Measurements from ENCODE around the gene EFNB2. TPM values are rescaled to one million over a fixed set of nuclear protein-coding genes. Genes with fewer than 3 reads are reported as not detected.

Gene EFNB2, protein sequence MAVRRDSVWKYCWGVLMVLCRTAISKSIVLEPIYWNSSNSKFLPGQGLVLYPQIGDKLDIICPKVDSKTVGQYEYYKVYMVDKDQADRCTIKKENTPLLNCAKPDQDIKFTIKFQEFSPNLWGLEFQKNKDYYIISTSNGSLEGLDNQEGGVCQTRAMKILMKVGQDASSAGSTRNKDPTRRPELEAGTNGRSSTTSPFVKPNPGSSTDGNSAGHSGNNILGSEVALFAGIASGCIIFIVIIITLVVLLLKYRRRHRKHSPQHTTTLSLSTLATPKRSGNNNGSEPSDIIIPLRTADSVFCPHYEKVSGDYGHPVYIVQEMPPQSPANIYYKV
- polyA plus RNA-seq (2013, experiment 1 of 2) = 12.2 TPM
- polyA plus RNA-seq (2013, experiment 2 of 2) = 12.9 TPM

DNA sequence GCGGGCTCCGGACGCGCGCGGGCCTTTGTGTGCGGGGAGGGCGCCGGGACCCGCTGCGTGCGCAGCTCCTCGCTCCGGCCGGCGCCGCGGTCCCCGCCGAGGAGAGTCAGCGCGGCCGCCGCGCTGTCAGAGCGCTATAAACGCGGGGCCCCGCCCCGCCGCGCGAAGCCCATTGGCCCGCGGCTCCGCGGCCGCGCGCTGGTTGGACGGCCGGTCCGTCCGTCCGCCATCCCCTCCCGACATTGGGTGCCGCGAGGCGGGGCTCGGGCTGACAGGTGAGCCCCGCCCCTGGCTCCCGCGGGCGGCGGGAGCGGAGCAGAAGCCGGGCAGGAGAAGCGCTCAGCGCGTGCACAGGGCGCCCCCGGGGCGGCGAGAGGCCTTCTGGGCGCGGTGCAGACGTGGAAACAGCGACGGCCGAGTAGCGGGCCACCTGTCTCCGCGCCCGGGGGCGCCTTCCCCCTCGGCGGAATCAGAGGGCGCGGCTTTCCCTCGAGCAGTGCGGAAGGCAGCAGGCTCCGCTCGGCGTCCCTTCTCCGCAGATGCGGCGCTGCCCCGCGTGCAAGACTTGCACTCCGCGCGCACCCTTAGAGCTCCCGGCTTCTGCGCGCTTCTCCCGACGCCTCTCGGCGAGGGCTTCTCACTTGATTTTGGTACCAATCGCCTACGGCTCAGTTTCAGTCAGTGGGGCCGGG lies at the start of gene EFNB2:
TSS of gene EFNB2 (minus strand) at position 111 of the 692 bp plus-strand sequence. CDS start 698 bp downstream, outside the sequence.
- no peak within 1 kb of the TSS for H4K91ac ChIP-seq (ENCODE audit: low read length)
- peak within 1 kb of the TSS; percentile 61 to 90 for H3K18ac ChIP-seq (ENCODE audit: low read depth in 1 of 2, low read length in 2 of 2)
- peak within 1 kb of the TSS in 1 of 2 experiments; percentile 94 for H3K23ac ChIP-seq (ENCODE audit: low read length in 2 of 2)
- no peaks in the 10 kb centered on the region for H3K27me3 ChIP-seq (ENCODE audit: control insufficient read depth in 1 of 2, insufficient read depth in 1 of 2, low read length in 2 of 2)
- peak within 1 kb of the TSS in 1 of 2 experiments; percentile 36 for H3K14ac ChIP-seq (ENCODE audit: low read length in 2 of 2)
- H2BK5ac ChIP-seq (ENCODE audit: low read depth, low read length, poor library complexity, severe bottlenecking) = peak within 1 kb of the TSS; percentile 85
- peaks cover 1% of the 10 kb centered on the region for H3K79me1 ChIP-seq (replicated peaks; ENCODE audit: low read length, poor library complexity, severe bottlenecking)
- H3K36me3 ChIP-seq (ENCODE audit: control insufficient read depth in 1 of 2, insufficient read depth in 2 of 2, low read depth in 1 of 2, low read length in 2 of 2) = peaks cover 0 to 4% of the 10 kb centered on the region in 2 experiments
- H2AK5ac ChIP-seq (ENCODE audit: low read length, severe bottlenecking) = no peak within 1 kb of the TSS
- H3K9me3 ChIP-seq (ENCODE audit: control insufficient read depth, low read length) = no peaks in the 10 kb centered on the region
- peak within 1 kb of the TSS; percentile 94 for H2BK15ac ChIP-seq (ENCODE audit: low read depth, poor library complexity, severe bottlenecking)
- peak within 1 kb of the TSS; percentile 77 to 98 for H3K4me3 ChIP-seq (ENCODE audit: insufficient read depth in 1 of 2, low read depth in 1 of 2, low read length in 2 of 2)
- no peak within 1 kb of the TSS for H2BK12ac ChIP-seq (ENCODE audit: low read length in 2 of 2)
- peak within 1 kb of the TSS; percentile 70 for H3K27ac ChIP-seq (ENCODE audit: low read length, poor library complexity, severe bottlenecking)
- WGBS = under 1% methylated on average over 63 of the region's 102 CpGs
- peak; percentile 89 for DNase-seq
- H4K8ac ChIP-seq (ENCODE audit: low read length) = peak within 1 kb of the TSS; percentile 49
- peak within 1 kb of the TSS in 1 of 2 experiments; percentile 43 for H3K4ac ChIP-seq (ENCODE audit: low read depth in 1 of 2, low read length in 2 of 2)
- H2AFZ ChIP-seq (ENCODE audit: low read depth, low read length) = peak within 1 kb of the TSS; percentile 57
- no peak within 1 kb of the TSS for H3K9ac ChIP-seq (ENCODE audit: low read length)
- H3K4me2 ChIP-seq (ENCODE audit: low read length, poor library complexity, severe bottlenecking) = peak within 1 kb of the TSS; percentile 99
- H2BK120ac ChIP-seq (ENCODE audit: low read depth, low read length) = peak within 1 kb of the TSS; percentile 19
- H3K4me1 ChIP-seq (ENCODE audit: control insufficient read depth, insufficient read depth, low read depth, low read length) = peaks cover 2% of the 10 kb centered on the region

DNA sequence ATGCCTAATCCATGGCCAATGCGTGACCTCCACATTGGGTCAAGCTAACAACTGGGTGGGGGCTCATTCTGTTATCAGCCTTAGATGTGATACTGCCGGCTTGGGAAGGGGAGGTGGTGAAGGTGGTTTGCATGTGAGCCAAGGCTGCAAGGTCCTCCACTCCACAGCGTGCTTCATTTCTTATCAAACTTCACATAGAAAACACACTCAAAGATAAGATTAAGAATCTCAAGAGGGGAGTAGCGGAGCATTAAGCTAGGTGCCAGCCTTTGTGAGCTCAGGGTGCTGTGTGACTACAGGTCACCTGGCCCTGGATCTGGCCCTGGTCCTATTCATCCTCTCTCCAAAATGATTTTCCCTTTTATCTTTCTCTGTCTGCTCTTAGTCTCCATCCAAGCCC lies 45.8 kb upstream of the EFNB2 start:
- Histone ChIP-seq H3K23ac (ENCODE audit: low read length in 2 of 2) (no peak overlapping the region), H4K91ac (ENCODE audit: low read length) (no peak overlapping the region), H3K9ac (ENCODE audit: low read length) (no peak overlapping the region), H2BK120ac (ENCODE audit: low read depth, low read length) (no peak overlapping the region), H2BK5ac (ENCODE audit: low read depth, low read length, poor library complexity, severe bottlenecking) (no peak overlapping the region), H3K4ac (ENCODE audit: low read depth in 1 of 2, low read length in 2 of 2) (no peak overlapping the region), H2BK12ac (ENCODE audit: low read length in 2 of 2) (no peak overlapping the region), H2AK5ac (ENCODE audit: low read length, severe bottlenecking) (no peak overlapping the region), H2AFZ (ENCODE audit: low read depth, low read length) (no peak overlapping the region), H2BK15ac (ENCODE audit: low read depth, poor library complexity, severe bottlenecking) (no peak overlapping the region), H3K36me3 (ENCODE audit: control insufficient read depth in 1 of 2, insufficient read depth in 2 of 2, low read depth in 1 of 2, low read length in 2 of 2) (no peaks in the 10 kb centered on the region), H4K8ac (ENCODE audit: low read length) (no peak overlapping the region), H3K4me1 (ENCODE audit: control insufficient read depth, insufficient read depth, low read depth, low read length) (no peaks in the 10 kb centered on the region), H3K14ac (ENCODE audit: low read length in 2 of 2) (no peak overlapping the region), H3K27ac (ENCODE audit: low read length, poor library complexity, severe bottlenecking) (no peak overlapping the region), H3K18ac (ENCODE audit: low read depth in 1 of 2, low read length in 2 of 2) (no peak overlapping the region), H3K4me2 (ENCODE audit: low read length, poor library complexity, severe bottlenecking) (no peak overlapping the region), H3K79me1 (replicated peaks; ENCODE audit: low read length, poor library complexity, severe bottlenecking) (no peaks in the 10 kb centered on the region), H3K9me3 (ENCODE audit: control insufficient read depth, low read length) (peaks cover 10% of the 10 kb centered on the region), H3K4me3 (ENCODE audit: insufficient read depth in 1 of 2, low read depth in 1 of 2, low read length in 2 of 2) (no peak overlapping the region), H3K27me3 (ENCODE audit: control insufficient read depth in 1 of 2, insufficient read depth in 1 of 2, low read length in 2 of 2) (peaks cover 0 to 6% of the 10 kb centered on the region in 2 experiments)
- 85% methylated on average over 2 of the region's 4 CpGs for WGBS
- DNase-seq = no peak

DNA sequence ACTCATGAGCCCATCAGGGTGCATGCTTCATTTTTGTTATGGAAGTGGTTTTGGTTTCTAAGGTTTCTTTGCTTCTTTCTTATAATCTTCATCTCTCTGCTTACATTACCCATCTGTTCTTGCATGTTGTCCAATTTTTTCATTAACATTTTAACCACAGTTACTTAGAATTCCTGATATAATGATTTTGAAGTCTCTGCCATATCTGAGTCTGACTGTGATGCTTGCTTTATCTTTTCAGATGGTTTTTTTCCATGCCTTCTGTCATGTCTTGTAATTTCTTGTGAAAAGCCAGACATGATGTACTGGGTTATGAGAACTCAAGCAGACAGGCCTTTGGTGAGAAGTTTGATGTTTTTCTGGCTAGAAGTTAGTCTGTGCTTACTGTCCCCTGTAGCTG lies 40.4 kb upstream of the EFNB2 start:
- Histone ChIP-seq H4K91ac (ENCODE audit: low read length) (no peak overlapping the region), H2BK12ac (ENCODE audit: low read length in 2 of 2) (no peak overlapping the region), H2BK5ac (ENCODE audit: low read depth, low read length, poor library complexity, severe bottlenecking) (no peak overlapping the region), H3K18ac (ENCODE audit: low read depth in 1 of 2, low read length in 2 of 2) (no peak overlapping the region), H2BK120ac (ENCODE audit: low read depth, low read length) (no peak overlapping the region), H3K27ac (ENCODE audit: low read length, poor library complexity, severe bottlenecking) (no peak overlapping the region), H4K8ac (ENCODE audit: low read length) (no peak overlapping the region), H3K4me2 (ENCODE audit: low read length, poor library complexity, severe bottlenecking) (no peak overlapping the region), H2AK5ac (ENCODE audit: low read length, severe bottlenecking) (no peak overlapping the region), H3K23ac (ENCODE audit: low read length in 2 of 2) (no peak overlapping the region), H3K14ac (ENCODE audit: low read length in 2 of 2) (no peak overlapping the region), H2AFZ (ENCODE audit: low read depth, low read length) (no peak overlapping the region), H3K27me3 (ENCODE audit: control insufficient read depth in 1 of 2, insufficient read depth in 1 of 2, low read length in 2 of 2) (no peaks in the 10 kb centered on the region), H3K9ac (ENCODE audit: low read length) (no peak overlapping the region), H3K36me3 (ENCODE audit: control insufficient read depth in 1 of 2, insufficient read depth in 2 of 2, low read depth in 1 of 2, low read length in 2 of 2) (no peaks in the 10 kb centered on the region), H3K4me3 (ENCODE audit: insufficient read depth in 1 of 2, low read depth in 1 of 2, low read length in 2 of 2) (no peak overlapping the region), H2BK15ac (ENCODE audit: low read depth, poor library complexity, severe bottlenecking) (no peak overlapping the region), H3K79me1 (replicated peaks; ENCODE audit: low read length, poor library complexity, severe bottlenecking) (no peaks in the 10 kb centered on the region), H3K4ac (ENCODE audit: low read depth in 1 of 2, low read length in 2 of 2) (no peak overlapping the region), H3K4me1 (ENCODE audit: control insufficient read depth, insufficient read depth, low read depth, low read length) (no peaks in the 10 kb centered on the region), H3K9me3 (ENCODE audit: control insufficient read depth, low read length) (no peaks in the 10 kb centered on the region)
- no peak for DNase-seq

DNA sequence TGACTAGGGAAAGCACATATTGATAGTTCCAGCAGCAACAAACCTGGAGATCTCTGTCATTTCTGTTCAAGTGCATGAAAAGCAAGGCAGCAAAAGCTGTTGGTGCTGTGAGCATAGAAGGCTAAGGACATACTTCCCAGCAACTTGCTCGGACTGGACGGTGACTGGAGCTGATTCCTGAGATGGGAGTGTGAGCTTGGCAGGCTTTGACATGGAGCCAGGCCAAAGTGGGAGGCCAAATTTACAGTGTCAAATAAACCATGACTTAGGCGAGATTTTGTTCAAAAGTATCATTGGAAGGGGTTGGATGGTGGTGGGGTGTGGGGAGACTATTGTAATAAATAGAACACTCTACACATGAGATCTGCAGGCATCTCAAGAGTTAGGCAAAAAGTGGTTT lies 38.4 kb upstream of the EFNB2 start:
- Histone ChIP-seq H3K4me1 (ENCODE audit: control insufficient read depth, insufficient read depth, low read depth, low read length) (no peaks in the 10 kb centered on the region), H3K9me3 (ENCODE audit: control insufficient read depth, low read length) (no peaks in the 10 kb centered on the region), H3K27me3 (ENCODE audit: control insufficient read depth in 1 of 2, insufficient read depth in 1 of 2, low read length in 2 of 2) (no peaks in the 10 kb centered on the region), H2BK5ac (ENCODE audit: low read depth, low read length, poor library complexity, severe bottlenecking) (no peak overlapping the region), H3K79me1 (replicated peaks; ENCODE audit: low read length, poor library complexity, severe bottlenecking) (peaks cover 2% of the 10 kb centered on the region), H2BK120ac (ENCODE audit: low read depth, low read length) (no peak overlapping the region), H2AFZ (ENCODE audit: low read depth, low read length) (no peak overlapping the region), H4K91ac (ENCODE audit: low read length) (no peak overlapping the region), H3K4ac (ENCODE audit: low read depth in 1 of 2, low read length in 2 of 2) (no peak overlapping the region), H2AK5ac (ENCODE audit: low read length, severe bottlenecking) (no peak overlapping the region), H3K14ac (ENCODE audit: low read length in 2 of 2) (no peak overlapping the region), H3K18ac (ENCODE audit: low read depth in 1 of 2, low read length in 2 of 2) (no peak overlapping the region), H2BK15ac (ENCODE audit: low read depth, poor library complexity, severe bottlenecking) (no peak overlapping the region), H3K36me3 (ENCODE audit: control insufficient read depth in 1 of 2, insufficient read depth in 2 of 2, low read depth in 1 of 2, low read length in 2 of 2) (no peaks in the 10 kb centered on the region), H3K23ac (ENCODE audit: low read length in 2 of 2) (no peak overlapping the region), H2BK12ac (ENCODE audit: low read length in 2 of 2) (no peak overlapping the region), H3K4me3 (ENCODE audit: insufficient read depth in 1 of 2, low read depth in 1 of 2, low read length in 2 of 2) (peak overlapping the region in 1 of 2 experiments; percentile 63), H3K27ac (ENCODE audit: low read length, poor library complexity, severe bottlenecking) (no peak overlapping the region), H3K4me2 (ENCODE audit: low read length, poor library complexity, severe bottlenecking) (no peak overlapping the region), H3K9ac (ENCODE audit: low read length) (peak overlapping the region; percentile 75), H4K8ac (ENCODE audit: low read length) (no peak overlapping the region)
- no peak for DNase-seq
- WGBS = 91% methylated on average over 3 of the region's 3 CpGs

Data from mesenchymal stem cell (in vitro differentiated cells and primary cell).